OCI-LY1 (cell line): ENCODE measurements around the gene MAGI2.

Experiments used
- EZH2 ChIP-seq: fragments of 200-600 bp; sonication (generic), shearing (Covaris generic); IDR thresholded peaks from 2 replicates; pipeline ENCODE4 v1.8.0; 2017; ENCODE audit warnings: borderline replicate concordance, mixed run types, mild to moderate bottlenecking, antibody characterized with exemption, low read length, moderate library complexity, mixed read lengths
- TF ChIP-seq, protein P1 (sequence below): fragments of 200-600 bp; sonication (generic), shearing (Covaris generic); IDR thresholded peaks from 2 replicates; pipeline ENCODE4 v1.5.1; 2017; ENCODE audit warnings: mild to moderate bottlenecking, antibody characterized with exemption, low read length, moderate library complexity, mixed read lengths

DNA sequence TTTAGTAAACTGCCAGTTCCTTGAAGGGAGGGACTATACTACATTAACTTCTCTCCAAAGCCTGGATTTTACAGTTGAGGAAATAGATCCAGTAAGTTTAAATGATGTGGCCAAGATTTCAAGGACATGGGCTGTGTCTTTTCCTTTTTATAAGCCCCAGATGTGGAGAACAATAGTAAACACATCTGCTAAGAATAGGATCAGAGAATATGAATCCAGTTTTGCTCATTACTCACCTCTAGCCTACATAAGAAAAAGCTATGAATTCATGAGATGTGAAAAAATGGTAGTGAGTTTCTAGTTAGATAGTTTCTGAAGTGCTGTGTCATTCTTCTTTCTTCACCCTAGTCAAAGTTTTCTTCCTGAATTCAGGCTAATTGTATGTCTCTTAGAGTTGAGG lies 38.6 kb downstream of the MAGI2 start:
- TF ChIP-seq, protein P1, sequence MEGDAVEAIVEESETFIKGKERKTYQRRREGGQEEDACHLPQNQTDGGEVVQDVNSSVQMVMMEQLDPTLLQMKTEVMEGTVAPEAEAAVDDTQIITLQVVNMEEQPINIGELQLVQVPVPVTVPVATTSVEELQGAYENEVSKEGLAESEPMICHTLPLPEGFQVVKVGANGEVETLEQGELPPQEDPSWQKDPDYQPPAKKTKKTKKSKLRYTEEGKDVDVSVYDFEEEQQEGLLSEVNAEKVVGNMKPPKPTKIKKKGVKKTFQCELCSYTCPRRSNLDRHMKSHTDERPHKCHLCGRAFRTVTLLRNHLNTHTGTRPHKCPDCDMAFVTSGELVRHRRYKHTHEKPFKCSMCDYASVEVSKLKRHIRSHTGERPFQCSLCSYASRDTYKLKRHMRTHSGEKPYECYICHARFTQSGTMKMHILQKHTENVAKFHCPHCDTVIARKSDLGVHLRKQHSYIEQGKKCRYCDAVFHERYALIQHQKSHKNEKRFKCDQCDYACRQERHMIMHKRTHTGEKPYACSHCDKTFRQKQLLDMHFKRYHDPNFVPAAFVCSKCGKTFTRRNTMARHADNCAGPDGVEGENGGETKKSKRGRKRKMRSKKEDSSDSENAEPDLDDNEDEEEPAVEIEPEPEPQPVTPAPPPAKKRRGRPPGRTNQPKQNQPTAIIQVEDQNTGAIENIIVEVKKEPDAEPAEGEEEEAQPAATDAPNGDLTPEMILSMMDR: no peak
- TF ChIP-seq EZH2: no peak
